GM12878 (cell line): Measurements from ENCODE around the gene MAN2C1. TPM values are rescaled to one million over a fixed set of nuclear protein-coding genes. Genes with fewer than 3 reads are reported as not detected.

Source experiments
- ATAC-seq: fragments of 200-7000 bp; cut with Tn5 transposase; 3 replicates; pipeline ENCODE4 v1.9.1; 2020; ENCODE audit warnings: mild to moderate bottlenecking, moderate library complexity
- BruUV-seq: library from RNA; stranded (reverse); fragments of 400-500 nt; replicated peaks from 2 replicates; lab custom pipeline; 2021; lab: Mats Ljungman, UMichigan
- CTCF ChIA-PET: fragments of 300-600 bp; sonication (Branson Sonifier 250); formaldehyde crosslinking; extraction: SDS; loops from one replicate; lab custom pipeline; 2021; ENCODE audit warnings: inconsistent platforms; lab: Yijun Ruan, JAX
- POLR2A ChIA-PET: fragments of 350-600 bp; formaldehyde crosslinking; extraction: SDS; loops from one replicate; lab custom pipeline; 2021; ENCODE audit warnings: inconsistent platforms; lab: Charles Lee
- RAD21 ChIA-PET: fragments of 300-600 bp; sonication (Branson Sonifier 250); formaldehyde crosslinking; loops from one replicate; lab custom pipeline; 2023; ENCODE audit warnings: antibody characterized with exemption; ENCODE audit not compliant: unreplicated experiment; lab: Charles Lee
- SMC1A ChIA-PET: fragments of 300-600 bp; sonication (Branson Sonifier 250); formaldehyde crosslinking; loops from one replicate; lab custom pipeline; 2023; ENCODE audit not compliant: unreplicated experiment, uncharacterized antibody; lab: Charles Lee
- DNase-seq: peaks from one replicate; pipeline ENCODE4 v3.0.0-alpha.2; 2011; ENCODE audit warnings: low read depth, low spot score
- FAIRE-seq: peaks from 3 replicates; lab custom pipeline; 2011; peaks lifted over from hg19 to GRCh38; lab: Jason Lieb, UNC
- H2AFZ ChIP-seq: 2 replicates; pipeline ENCODE4 v1.6.0; 2011; ENCODE audit warnings: low read depth, low read length, control low read depth; ENCODE audit not compliant: control insufficient read depth
- H3K27ac ChIP-seq: 2 replicates; pipeline ENCODE4 v1.5.1; 2011; ENCODE audit warnings: control low read depth; ENCODE audit not compliant: control insufficient read depth, insufficient read depth
- H3K27me3 ChIP-seq, 2 experiments: replicated peaks in 1 of 2; 2 replicates each; pipeline versions ENCODE4 v1.6.0 to v1.6.1; 2011; ENCODE audit warnings: low read length in 1 of 2; ENCODE audit not compliant: control insufficient read depth in 2 of 2, insufficient read depth in 2 of 2
- H3K36me3 ChIP-seq, 2 experiments: 2 replicates each; pipeline ENCODE4 v1.5.1; 2011; ENCODE audit warnings: low read length in 1 of 2; ENCODE audit not compliant: control insufficient read depth in 2 of 2, insufficient read depth in 2 of 2
- H3K4me1 ChIP-seq: 2 replicates; pipeline ENCODE4 v1.6.1; 2011; ENCODE audit warnings: mild to moderate bottlenecking, low read length, moderate library complexity, mixed read lengths; ENCODE audit not compliant: control insufficient read depth, insufficient read depth
- H3K4me2 ChIP-seq: 2 replicates; pipeline ENCODE4 v1.6.0; 2011; ENCODE audit warnings: control low read depth; ENCODE audit not compliant: control insufficient read depth, insufficient read depth
- H3K4me3 ChIP-seq: fragments of 200-600 bp; sonication (generic); 2 replicates; pipeline ENCODE4 v1.5.1; 2016
- H3K79me2 ChIP-seq: 2 replicates; pipeline ENCODE4 v1.6.0; 2011; ENCODE audit warnings: low read length; ENCODE audit not compliant: control insufficient read depth, insufficient read depth
- H3K9ac ChIP-seq: 2 replicates; pipeline ENCODE4 v1.8.0; 2011; ENCODE audit warnings: low read length, control low read depth, mixed read lengths; ENCODE audit not compliant: control insufficient read depth, insufficient read depth
- H3K9me3 ChIP-seq: replicated peaks from 3 replicates; pipeline ENCODE4 v1.5.1; 2011; ENCODE audit warnings: mild to moderate bottlenecking, low read length; ENCODE audit not compliant: control insufficient read depth, insufficient read depth
- H4K20me1 ChIP-seq: 2 replicates; pipeline ENCODE4 v1.6.0; 2011; ENCODE audit not compliant: control insufficient read depth, insufficient read depth
- CBX3 ChIP-seq: fragments of 200-600 bp; sonication (generic); IDR thresholded peaks from 2 replicates; pipeline ENCODE4 v1.6.1; 2016; ENCODE audit warnings: low read depth, borderline replicate concordance
- JUND ChIP-seq: IDR thresholded peaks from 2 replicates; pipeline ENCODE4 v1.6.1; 2012; ENCODE audit warnings: low read depth, mild to moderate bottlenecking, low read length, improper control_type of control experiment, moderate library complexity
- NFYB ChIP-seq: IDR thresholded peaks from 2 replicates; pipeline ENCODE4 v1.6.1; 2011; ENCODE audit warnings: low read depth, mild to moderate bottlenecking, low read length, improper control_type of control experiment, moderate library complexity; ENCODE audit not compliant: insufficient read depth
- PAX5 ChIP-seq: IDR thresholded peaks from 2 replicates; pipeline ENCODE4 v1.6.1; 2011; ENCODE audit warnings: low read depth, low read length, borderline replicate concordance
- PML ChIP-seq: IDR thresholded peaks from 2 replicates; pipeline ENCODE4 v1.6.1; 2012; ENCODE audit warnings: low read length, inconsistent platforms
- RUNX3 ChIP-seq: IDR thresholded peaks from 2 replicates; pipeline ENCODE4 v1.6.1; 2012; ENCODE audit warnings: low read length, inconsistent platforms
- SRF ChIP-seq, 2 experiments: IDR thresholded peaks; 2 replicates each; pipeline ENCODE4 v1.6.1; 2011; ENCODE audit warnings: low read depth in 2 of 2, low read length in 2 of 2, mild to moderate bottlenecking in 1 of 2, moderate library complexity in 1 of 2
- TAF1 ChIP-seq: IDR thresholded peaks from 2 replicates; pipeline ENCODE4 v1.6.1; 2011; ENCODE audit warnings: mild to moderate bottlenecking, low read depth, low read length, borderline replicate concordance
- TCF12 ChIP-seq: IDR thresholded peaks from 2 replicates; pipeline ENCODE4 v1.6.1; 2011; ENCODE audit warnings: low read depth, mild to moderate bottlenecking, low read length
- ZNF622 ChIP-seq: fragments of 450-650 bp; IDR thresholded peaks from 2 replicates; pipeline ENCODE4 v1.6.1; 2017; ENCODE audit warnings: mild to moderate bottlenecking, inconsistent platforms
- WGBS: methylation state at CpG from one replicate; pipeline ENCODE4 v1.1.6; 2016; ENCODE audit warnings: low lambda C conversion rate; ENCODE audit not compliant: insufficient replicate concordance, insufficient coverage; ENCODE audit errors: missing lambda C conversion rate; 5-methylcytosine and 5-hydroxymethylcytosine counted together
- in situ Hi-C: fragments of 300-500 bp; cut with MboI; formaldehyde crosslinking; loops from 9 replicates; pipeline ENCODE4 v1.14.3; 2018; ENCODE audit warnings: mixed read lengths
- intact Hi-C: fragments of 100-400 bp; cut with micrococcal nuclease; formaldehyde crosslinking; loops from one replicate; pipeline ENCODE4 v1.14.2; 2022; ENCODE audit not compliant: unreplicated experiment
- polyA plus RNA-seq, 11 experiments: library from polyadenylated mRNA; depleted of rRNA in 4 of 11; unstranded in 6 of 11; stranded (reverse) in 5 of 11; fragments of >200 nt; fragmentation: Nextera tagmentation in 4 of 11; fragmentation: Illumina TruSeq in 1 of 11; extraction: Ambion mirVana in 4 of 11; extraction: Trizol in 1 of 11; gene quantifications; 1 replicate in 1 of 11; 2 replicates in 10 of 11; pipeline versions ENCODE4 v1.2.1 to v1.2.3, GENCODE V29; 2011 to 2016; ENCODE audit warnings: inconsistent platforms in 2 of 11, missing spikeins in 2 of 11, low read depth in 1 of 11
- total RNA-seq, 4 experiments: library from RNA; depleted of rRNA in 3 of 4; stranded (reverse); fragments of >200 nt in 3 of 4; fragmentation: Illumina TruSeq in 1 of 4; extraction: Trizol in 1 of 4; gene quantifications; 2 replicates each; pipeline versions ENCODE4 v1.2.1 to v1.2.3, GENCODE V29; 2013 to 2021
- TF ChIP-seq, protein P1 (sequence below): fragments of 450-650 bp; IDR thresholded peaks from 2 replicates; pipeline ENCODE4 v1.6.1; 2017; ENCODE audit warnings: borderline replicate concordance
- TF ChIP-seq, protein P2 (sequence below): fragments of 450-650 bp; IDR thresholded peaks from 2 replicates; pipeline ENCODE4 v1.6.1; 2016; ENCODE audit warnings: mild to moderate bottlenecking, moderate library complexity, borderline replicate concordance
- TF ChIP-seq, protein P3 (sequence below): fragments of 150-350 bp; IDR thresholded peaks from 2 replicates; pipeline ENCODE4 v1.6.1; 2014; ENCODE audit warnings: mild to moderate bottlenecking, low read depth, low read length
- TF ChIP-seq, protein P4 (sequence below): IDR thresholded peaks from 2 replicates; pipeline ENCODE4 v1.6.1; 2011; ENCODE audit warnings: low read depth, mild to moderate bottlenecking, low read length, moderate library complexity, borderline replicate concordance; ENCODE audit errors: extremely low read depth

MAN2C1 gene
- total and polyA plus RNA-seq, 10 of the 15 experiments (the other 5 are each of a cell fraction or from before 2014, with no cell fraction given), result 1.4 to 111 (median 42.2) TPM

DNA sequence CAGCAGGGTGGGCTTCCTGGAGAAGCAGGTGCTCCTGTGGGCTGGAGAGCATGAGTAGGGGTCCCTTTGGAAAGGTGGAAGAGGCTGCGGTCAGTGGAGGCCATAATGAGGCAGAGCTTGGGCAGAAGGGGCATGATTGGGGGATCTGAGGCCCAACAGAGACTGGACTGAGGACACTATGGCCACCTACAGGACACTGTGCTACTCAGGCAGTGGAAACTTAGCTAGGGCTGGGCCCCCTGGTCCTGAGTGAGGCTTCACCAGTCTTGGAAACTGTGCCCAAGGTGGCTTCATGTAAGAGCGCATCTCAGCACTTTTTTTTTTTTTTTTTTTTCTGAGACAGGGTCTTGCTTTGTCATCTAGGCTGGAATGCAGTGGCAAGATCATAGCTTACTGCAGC, 38.8 kb downstream of the MAN2C1 start:
- in situ Hi-C loops, result no loop called here
- H3K79me2 ChIP-seq, result no peaks in the 10 kb centered on the region
- no peaks in the 10 kb centered on the region for H4K20me1 ChIP-seq
- DNase-seq (no peak), ATAC-seq (no peak), FAIRE-seq (no peak)
- BruUV-seq, result no TSS peak
- H3K9me3 ChIP-seq, result no peaks in the 10 kb centered on the region
- no peak overlapping the region for H3K4me2 ChIP-seq
- H3K9ac ChIP-seq, result no peak overlapping the region
- H3K36me3 ChIP-seq, result no peaks in the 10 kb centered on the region
- intact Hi-C loops, result no loop called here
- H3K27ac ChIP-seq, result no peak overlapping the region
- no peaks in the 10 kb centered on the region for H3K4me1 ChIP-seq
- ChIA-PET CTCF (interaction anchor here (0.6 to 2.9 kb wide), 2 partner anchors 39 to 306 kb away, joined by 3 to 8 read pairs; partner anchors contain the start of gene MAN2C1), SMC1A (no interaction called here), RAD21 (no interaction called here), POLR2A (no interaction called here)
- 10% methylated on average over 2 of the region's 2 CpGs for WGBS
- no peak overlapping the region for H3K4me3 ChIP-seq
- no peak overlapping the region for H2AFZ ChIP-seq
- no peaks in the 10 kb centered on the region for H3K27me3 ChIP-seq
- TF ChIP-seq ZNF622, result no peak
- no peak for TF ChIP-seq TAF1
- no peak for TF ChIP-seq JUND
- no peak for TF ChIP-seq NFYB
- TF ChIP-seq PAX5, result no peak
- no peak for TF ChIP-seq RUNX3
- TF ChIP-seq SRF (IDR thresholded peaks at IDR 0.05; ENCODE audit: low read depth in 2 of 2, low read length in 2 of 2), result no peak
- no peak for TF ChIP-seq TCF12
- TF ChIP-seq, protein P1, sequence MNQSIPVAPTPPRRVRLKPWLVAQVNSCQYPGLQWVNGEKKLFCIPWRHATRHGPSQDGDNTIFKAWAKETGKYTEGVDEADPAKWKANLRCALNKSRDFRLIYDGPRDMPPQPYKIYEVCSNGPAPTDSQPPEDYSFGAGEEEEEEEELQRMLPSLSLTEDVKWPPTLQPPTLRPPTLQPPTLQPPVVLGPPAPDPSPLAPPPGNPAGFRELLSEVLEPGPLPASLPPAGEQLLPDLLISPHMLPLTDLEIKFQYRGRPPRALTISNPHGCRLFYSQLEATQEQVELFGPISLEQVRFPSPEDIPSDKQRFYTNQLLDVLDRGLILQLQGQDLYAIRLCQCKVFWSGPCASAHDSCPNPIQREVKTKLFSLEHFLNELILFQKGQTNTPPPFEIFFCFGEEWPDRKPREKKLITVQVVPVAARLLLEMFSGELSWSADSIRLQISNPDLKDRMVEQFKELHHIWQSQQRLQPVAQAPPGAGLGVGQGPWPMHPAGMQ, result no peak
- TF ChIP-seq CBX3, result no peak
- TF ChIP-seq, protein P2, sequence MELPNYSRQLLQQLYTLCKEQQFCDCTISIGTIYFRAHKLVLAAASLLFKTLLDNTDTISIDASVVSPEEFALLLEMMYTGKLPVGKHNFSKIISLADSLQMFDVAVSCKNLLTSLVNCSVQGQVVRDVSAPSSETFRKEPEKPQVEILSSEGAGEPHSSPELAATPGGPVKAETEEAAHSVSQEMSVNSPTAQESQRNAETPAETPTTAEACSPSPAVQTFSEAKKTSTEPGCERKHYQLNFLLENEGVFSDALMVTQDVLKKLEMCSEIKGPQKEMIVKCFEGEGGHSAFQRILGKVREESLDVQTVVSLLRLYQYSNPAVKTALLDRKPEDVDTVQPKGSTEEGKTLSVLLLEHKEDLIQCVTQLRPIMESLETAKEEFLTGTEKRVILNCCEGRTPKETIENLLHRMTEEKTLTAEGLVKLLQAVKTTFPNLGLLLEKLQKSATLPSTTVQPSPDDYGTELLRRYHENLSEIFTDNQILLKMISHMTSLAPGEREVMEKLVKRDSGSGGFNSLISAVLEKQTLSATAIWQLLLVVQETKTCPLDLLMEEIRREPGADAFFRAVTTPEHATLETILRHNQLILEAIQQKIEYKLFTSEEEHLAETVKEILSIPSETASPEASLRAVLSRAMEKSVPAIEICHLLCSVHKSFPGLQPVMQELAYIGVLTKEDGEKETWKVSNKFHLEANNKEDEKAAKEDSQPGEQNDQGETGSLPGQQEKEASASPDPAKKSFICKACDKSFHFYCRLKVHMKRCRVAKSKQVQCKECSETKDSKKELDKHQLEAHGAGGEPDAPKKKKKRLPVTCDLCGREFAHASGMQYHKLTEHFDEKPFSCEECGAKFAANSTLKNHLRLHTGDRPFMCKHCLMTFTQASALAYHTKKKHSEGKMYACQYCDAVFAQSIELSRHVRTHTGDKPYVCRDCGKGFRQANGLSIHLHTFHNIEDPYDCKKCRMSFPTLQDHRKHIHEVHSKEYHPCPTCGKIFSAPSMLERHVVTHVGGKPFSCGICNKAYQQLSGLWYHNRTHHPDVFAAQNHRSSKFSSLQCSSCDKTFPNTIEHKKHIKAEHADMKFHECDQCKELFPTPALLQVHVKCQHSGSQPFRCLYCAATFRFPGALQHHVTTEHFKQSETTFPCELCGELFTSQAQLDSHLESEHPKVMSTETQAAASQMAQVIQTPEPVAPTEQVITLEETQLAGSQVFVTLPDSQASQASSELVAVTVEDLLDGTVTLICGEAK, result no peak
- TF ChIP-seq, protein P3, sequence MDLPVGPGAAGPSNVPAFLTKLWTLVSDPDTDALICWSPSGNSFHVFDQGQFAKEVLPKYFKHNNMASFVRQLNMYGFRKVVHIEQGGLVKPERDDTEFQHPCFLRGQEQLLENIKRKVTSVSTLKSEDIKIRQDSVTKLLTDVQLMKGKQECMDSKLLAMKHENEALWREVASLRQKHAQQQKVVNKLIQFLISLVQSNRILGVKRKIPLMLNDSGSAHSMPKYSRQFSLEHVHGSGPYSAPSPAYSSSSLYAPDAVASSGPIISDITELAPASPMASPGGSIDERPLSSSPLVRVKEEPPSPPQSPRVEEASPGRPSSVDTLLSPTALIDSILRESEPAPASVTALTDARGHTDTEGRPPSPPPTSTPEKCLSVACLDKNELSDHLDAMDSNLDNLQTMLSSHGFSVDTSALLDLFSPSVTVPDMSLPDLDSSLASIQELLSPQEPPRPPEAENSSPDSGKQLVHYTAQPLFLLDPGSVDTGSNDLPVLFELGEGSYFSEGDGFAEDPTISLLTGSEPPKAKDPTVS, result no peak
- no peak for TF ChIP-seq PML
- TF ChIP-seq, protein P4, sequence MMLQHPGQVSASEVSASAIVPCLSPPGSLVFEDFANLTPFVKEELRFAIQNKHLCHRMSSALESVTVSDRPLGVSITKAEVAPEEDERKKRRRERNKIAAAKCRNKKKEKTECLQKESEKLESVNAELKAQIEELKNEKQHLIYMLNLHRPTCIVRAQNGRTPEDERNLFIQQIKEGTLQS, result no peak
